GM18511 (cell line): Measurements from ENCODE around the gene DRAP1.

Experiments used
- ATAC-seq: cut with Tn5 transposase; IDR thresholded peaks from one replicate; pipeline ENCODE4 v1.9.1; 2021; ENCODE audit warnings: mild to moderate bottlenecking, moderate library complexity; ENCODE audit not compliant: unreplicated experiment

Gene DRAP1

GRCh38 chr11:65919141-65919572, at the start of gene DRAP1:
Gene DRAP1 (plus strand): TSS chr11:65919426. CDS start chr11:65919502, 76 bp downstream.
- peak; percentile 90 for ATAC-seq

- ATAC-seq, result no peak
These were observed 49.5 kb upstream of the DRAP1 start for GRCh38 chr11:65869643-65870306.

- no peak for ATAC-seq
These were observed 48.9 kb upstream of the DRAP1 start for GRCh38 chr11:65870307-65870658.

- ATAC-seq, result no peak
These were observed 48.2 kb upstream of the DRAP1 start for GRCh38 chr11:65870706-65871681.

GRCh38 chr11:65871811-65872548, 47.2 kb upstream of the DRAP1 start:
- ATAC-seq, result no peak

- ATAC-seq, result no peak
These were observed 46.5 kb upstream of the DRAP1 start, which contains the start of gene EFEMP2 for GRCh38 chr11:65872586-65873317. Gene EFEMP2 (minus strand): TSS chr11:65872800. CDS start chr11:65872354, 446 bp downstream.

- peak; percentile 83 for ATAC-seq
These were observed 45.7 kb upstream of the DRAP1 start for GRCh38 chr11:65873318-65874156.

GRCh38 chr11:65879617-65880016, 39.6 kb upstream of the DRAP1 start, which contains the start of gene CTSW:
Gene CTSW (plus strand): TSS chr11:65879837. CDS start chr11:65879855, 18 bp downstream.
- ATAC-seq, result no peak

- no peak for ATAC-seq
These were observed 39.2 kb upstream of the DRAP1 start for GRCh38 chr11:65880027-65880426.

GRCh38 chr11:65880844-65881421, 38.3 kb upstream of the DRAP1 start:
- ATAC-seq, result no peak

- ATAC-seq, result no peak
These were observed 36.8 kb upstream of the DRAP1 start for GRCh38 chr11:65882120-65883057.

- no peak for ATAC-seq
These were observed 36.0 kb upstream of the DRAP1 start for GRCh38 chr11:65883058-65883761.

- no peak for ATAC-seq
These were observed 35.2 kb upstream of the DRAP1 start for GRCh38 chr11:65883786-65884715.

- no peak for ATAC-seq
These were observed 34.5 kb upstream of the DRAP1 start for GRCh38 chr11:65884716-65885092.

GRCh38 chr11:65885231-65885630, 34.0 kb upstream of the DRAP1 start:
- no peak for ATAC-seq

GRCh38 chr11:65885808-65886536, 33.3 kb upstream of the DRAP1 start:
- ATAC-seq, result no peak
